Adipocyte (in vitro differentiated cells): Measurements from ENCODE around the gene ETFA.

Experiments
- DNase-seq: peaks from one replicate; pipeline ENCODE4 v3.0.0-alpha.2; 2015; ENCODE audit warnings: low read depth
- H3K27me3 ChIP-seq: replicated peaks from 2 replicates; pipeline ENCODE4 v1.7.0; 2013; ENCODE audit warnings: mild to moderate bottlenecking, low read length, moderate library complexity; ENCODE audit not compliant: control insufficient read depth, insufficient read depth
- H3K36me3 ChIP-seq: 2 replicates; pipeline ENCODE4 v1.7.0; 2013; ENCODE audit warnings: low read length, mild to moderate bottlenecking, moderate library complexity; ENCODE audit not compliant: control insufficient read depth, insufficient read depth, severe bottlenecking
- H3K4me1 ChIP-seq: 2 replicates; pipeline ENCODE4 v1.7.0; 2013; ENCODE audit warnings: mild to moderate bottlenecking, low read length, moderate library complexity; ENCODE audit not compliant: control insufficient read depth, insufficient read depth
- H3K4me3 ChIP-seq: 2 replicates; pipeline ENCODE4 v1.7.0; 2013; ENCODE audit warnings: mild to moderate bottlenecking, low read length, moderate library complexity
- H3K9ac ChIP-seq: 2 replicates; pipeline ENCODE4 v1.7.0; 2013; ENCODE audit warnings: mild to moderate bottlenecking, low read length, moderate library complexity
- H3K9me3 ChIP-seq: 2 replicates; pipeline ENCODE4 v1.7.0; 2013; ENCODE audit warnings: mild to moderate bottlenecking, low read length, moderate library complexity; ENCODE audit not compliant: control insufficient read depth

Gene ETFA

DNA sequence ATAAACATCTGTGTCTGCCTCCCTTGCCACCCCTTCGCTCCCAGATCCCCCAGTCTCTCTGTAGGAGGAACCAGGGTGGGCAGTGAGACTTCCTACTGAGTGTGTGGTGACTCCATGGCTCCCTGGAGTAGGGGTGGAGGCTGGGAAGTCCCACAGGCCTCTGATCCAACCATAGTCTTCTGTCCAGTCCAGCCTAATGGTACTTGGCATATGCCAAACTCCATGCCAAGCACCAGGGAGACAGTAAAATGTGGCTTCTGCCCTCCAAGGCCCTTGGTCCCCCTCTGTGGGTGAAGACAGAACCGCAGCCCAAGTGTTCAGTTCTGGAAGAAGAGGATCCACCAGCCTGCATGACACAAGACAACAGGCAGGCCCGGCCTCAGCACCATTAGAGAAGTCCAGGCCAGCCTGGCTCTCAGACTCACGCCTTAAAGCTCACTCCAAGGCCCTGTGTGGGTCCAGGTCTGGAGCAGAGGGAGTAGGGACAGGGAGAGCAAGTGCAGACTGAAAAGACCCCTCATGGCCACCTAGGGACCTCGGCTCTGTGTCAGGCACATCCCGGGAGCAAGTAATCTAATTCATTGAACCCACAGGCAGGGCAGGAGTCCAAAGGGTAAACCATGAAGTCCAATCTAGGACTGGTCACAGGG is 112.7 kb downstream of the ETFA start:
- no peaks in the 10 kb centered on the region for H3K9me3 ChIP-seq
- no peaks in the 10 kb centered on the region for H3K27me3 ChIP-seq
- peaks cover 2% of the 10 kb centered on the region for H3K36me3 ChIP-seq
- H3K9ac ChIP-seq: no peak overlapping the region
- H3K4me1 ChIP-seq: peaks cover 35% of the 10 kb centered on the region
- H3K4me3 ChIP-seq: no peak overlapping the region
- DNase-seq: no peak

DNA sequence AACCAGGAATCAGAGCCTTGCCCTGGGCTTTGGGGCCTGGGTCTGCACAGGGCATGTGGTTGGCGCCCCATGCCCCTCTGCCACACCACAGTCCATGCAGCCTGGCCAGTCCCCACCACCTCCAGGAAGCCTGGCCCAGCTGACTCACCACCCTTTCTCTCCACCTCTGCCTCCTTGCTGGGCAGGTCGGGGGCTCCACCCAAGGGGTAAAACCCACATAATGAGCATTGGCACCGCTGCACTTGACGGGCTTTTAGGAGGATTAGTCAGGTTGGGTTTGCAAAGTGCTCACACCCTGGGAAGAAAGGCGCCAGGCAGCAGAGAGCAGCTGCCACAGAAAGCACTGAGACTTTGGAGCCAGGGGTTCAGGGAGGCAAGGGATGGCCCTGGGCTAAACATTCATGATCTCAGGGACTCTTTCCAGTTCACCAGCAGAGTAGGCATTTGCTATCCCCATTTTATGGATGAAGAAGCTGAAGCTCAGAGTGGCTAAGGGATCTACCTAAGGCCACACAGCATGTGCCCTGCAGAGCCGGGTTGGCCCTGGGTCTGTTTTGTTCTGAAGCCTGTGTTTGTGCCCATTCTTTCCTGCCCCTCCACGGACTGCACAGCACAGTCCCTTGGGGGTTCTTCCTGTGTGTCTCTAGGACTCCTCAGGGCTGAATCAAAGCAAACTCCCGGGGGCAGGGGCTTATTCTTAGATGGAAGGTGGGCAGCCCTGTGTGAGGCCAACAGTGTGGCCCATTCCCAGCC is 113.4 kb downstream of the ETFA start:
- peaks cover 3% of the 10 kb centered on the region for H3K27me3 ChIP-seq
- H3K4me1 ChIP-seq: peaks cover 35% of the 10 kb centered on the region
- DNase-seq: no peak
- H3K9me3 ChIP-seq: no peaks in the 10 kb centered on the region
- no peaks in the 10 kb centered on the region for H3K36me3 ChIP-seq
- no peak overlapping the region for H3K4me3 ChIP-seq
- H3K9ac ChIP-seq: no peak overlapping the region

DNA sequence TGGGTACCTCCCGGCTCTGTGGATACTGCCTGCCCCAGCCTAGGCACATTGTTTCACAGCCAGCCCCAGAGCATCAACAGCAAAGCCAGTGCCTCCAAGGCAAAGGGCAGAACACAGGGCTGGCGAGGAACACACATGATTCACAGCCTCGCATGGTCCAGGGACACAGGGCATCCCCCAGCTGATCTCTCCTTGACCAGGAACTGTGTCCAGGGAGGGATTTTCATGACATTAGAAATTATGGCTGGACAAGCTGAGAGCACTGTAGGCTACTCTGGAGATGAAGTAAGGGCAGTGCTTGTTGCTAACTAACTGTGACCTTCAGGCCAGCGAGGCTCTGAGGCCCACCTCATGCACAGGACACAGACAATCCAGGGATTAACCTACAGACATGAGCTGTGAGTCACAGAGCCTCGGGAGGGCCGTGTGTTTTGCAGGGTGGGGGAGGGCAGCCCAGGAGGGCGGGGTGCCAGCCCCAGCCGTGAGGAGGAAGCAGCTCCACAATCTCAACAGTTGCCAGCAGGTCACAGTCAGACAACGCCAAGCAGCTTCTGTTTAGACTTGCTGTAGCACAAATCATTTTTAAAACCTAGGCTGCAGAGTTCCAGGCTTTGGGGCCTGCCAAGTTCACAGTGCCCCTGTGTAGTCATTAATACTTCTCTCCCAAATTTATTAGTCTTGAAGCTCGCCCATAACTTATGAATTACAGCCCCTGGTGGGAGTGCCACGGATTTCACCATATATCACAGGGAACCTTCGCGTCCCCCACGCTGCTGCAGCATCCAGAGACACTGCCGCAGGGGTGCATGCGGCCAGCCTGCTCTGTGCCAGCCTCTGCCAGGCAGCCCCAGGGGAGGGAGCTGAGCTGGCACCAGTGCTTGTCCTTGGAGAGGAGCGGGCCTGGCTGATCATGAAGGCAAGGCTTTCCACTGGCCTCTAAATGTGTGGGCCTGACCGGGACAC is 114.7 kb downstream of the ETFA start:
- Histone ChIP-seq H3K9ac (no peak overlapping the region), H3K27me3 (peaks cover 12% of the 10 kb centered on the region), H3K36me3 (no peaks in the 10 kb centered on the region), H3K4me3 (no peak overlapping the region), H3K4me1 (peaks cover 35% of the 10 kb centered on the region), H3K9me3 (no peaks in the 10 kb centered on the region)
- DNase-seq: peak; percentile 67

DNA sequence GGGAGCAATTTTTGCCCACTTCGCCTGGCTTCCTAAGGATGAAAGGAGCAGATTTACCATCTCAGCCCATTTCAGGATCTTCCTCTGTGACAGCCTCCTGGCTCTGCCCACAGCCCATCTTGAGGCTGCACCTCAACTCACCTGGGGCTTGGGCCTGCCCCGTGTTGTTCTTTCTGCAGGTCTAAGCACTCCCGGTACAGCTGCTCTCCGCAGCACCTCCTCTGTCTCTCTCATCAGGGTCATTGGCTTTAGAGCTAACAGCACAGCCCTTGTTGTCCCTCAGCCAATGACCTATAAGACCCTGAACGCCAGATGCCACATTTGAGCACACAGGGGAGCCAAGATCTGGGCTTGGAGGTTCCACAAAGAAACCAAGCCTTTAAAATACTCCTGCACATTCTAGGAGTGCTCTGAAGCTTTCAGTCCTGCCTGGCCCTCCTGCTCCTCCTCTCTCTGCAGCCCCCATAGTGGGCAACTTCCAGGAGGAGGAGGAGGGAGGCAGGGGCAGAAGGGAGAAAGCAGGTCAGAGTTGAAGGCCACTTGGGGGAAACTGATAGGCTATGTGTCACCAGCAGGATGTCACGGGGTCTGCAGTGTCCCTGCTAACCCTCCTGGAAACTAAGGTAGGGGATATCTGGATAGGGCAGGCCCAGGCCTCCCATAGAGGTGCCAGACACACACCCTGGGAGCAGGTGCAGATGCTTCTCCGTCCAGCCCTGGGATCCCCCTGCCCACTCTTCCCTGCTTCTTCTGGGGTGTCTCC is 115.6 kb downstream of the ETFA start:
- Histone ChIP-seq H3K36me3 (no peaks in the 10 kb centered on the region), H3K9ac (no peak overlapping the region), H3K4me1 (peaks cover 38% of the 10 kb centered on the region), H3K9me3 (no peaks in the 10 kb centered on the region), H3K27me3 (peaks cover 12% of the 10 kb centered on the region), H3K4me3 (no peak overlapping the region)
- no peak for DNase-seq

DNA sequence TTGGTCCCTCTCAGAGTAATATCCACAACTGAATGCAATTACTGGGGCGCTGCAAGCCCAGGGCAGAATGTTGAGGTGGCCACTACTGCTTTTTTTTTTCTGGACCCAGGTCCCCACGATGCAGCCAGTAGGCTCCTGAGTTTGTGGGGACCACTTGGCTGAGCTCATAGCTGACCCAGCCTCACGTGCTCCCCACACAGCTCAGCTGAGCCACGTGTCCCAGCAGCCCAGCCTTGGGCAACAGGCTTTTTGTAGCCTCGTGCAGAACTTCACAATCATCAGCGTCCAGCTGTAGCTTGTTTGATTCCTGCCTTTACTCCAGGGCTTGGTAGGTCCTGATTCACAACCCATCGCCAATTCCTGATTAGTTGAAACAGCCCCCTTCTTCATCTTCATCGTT is 117.3 kb downstream of the ETFA start:
- Histone ChIP-seq H3K9ac (no peak overlapping the region), H3K36me3 (no peaks in the 10 kb centered on the region), H3K4me3 (no peak overlapping the region), H3K9me3 (no peaks in the 10 kb centered on the region), H3K27me3 (peaks cover 12% of the 10 kb centered on the region), H3K4me1 (peaks cover 33% of the 10 kb centered on the region)
- no peak for DNase-seq

DNA sequence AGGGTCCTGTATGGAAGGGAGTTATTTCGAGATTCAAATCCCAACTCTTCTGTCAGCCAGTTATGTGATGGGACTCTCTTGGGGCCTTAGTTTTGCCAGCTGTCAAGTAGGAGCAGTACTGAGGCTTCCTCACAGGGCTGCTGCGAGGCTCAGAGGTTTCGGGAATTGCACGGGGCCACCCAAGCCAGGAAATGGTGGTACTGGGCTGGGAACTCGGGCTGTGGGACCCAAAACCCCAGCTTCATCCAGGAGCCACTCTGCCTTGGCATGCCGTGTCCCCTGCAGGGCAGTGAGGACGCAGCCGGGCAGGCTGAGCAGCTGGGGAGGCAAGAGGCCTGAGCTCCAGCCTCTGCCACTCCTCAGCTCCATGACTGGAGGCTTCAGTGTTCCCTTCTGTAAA is 118.6 kb downstream of the ETFA start:
- Histone ChIP-seq H3K4me1 (peaks cover 22% of the 10 kb centered on the region), H3K27me3 (peaks cover 12% of the 10 kb centered on the region), H3K36me3 (no peaks in the 10 kb centered on the region)

DNA sequence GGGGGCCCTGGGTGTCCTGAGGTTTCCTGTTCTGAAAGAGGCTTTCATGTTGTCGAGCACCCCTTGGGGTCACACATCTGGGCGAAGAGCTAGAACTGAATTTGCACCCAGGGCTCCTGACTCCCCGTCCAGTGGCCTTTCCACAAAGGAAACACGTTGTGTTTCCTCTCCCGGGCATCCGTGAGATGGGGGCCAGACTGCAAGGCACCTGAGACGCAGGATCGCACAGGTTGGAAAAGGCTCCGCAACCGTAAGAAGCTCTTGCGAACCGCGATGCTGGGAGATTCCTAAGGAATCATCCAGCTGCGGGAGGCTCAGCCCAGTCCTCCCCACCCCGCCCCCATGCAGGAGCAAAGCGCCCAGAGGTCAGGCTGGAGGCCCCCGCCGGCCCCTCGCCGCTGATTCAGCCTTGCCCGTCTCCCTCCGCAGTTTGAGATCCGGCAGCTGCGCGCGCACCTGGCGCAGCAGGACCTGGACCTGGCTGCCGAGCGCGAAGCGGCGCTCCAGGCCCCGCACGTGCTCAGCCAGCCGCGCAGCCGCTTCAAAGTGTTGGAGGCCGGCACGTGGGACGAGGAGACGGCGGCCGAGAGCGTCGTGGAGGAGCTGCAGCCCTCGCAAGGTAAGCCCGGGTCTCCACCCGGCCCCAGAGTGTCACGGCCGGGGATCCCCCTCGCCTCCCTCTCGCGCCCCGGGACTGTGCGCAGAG is 119.6 kb downstream of the ETFA start:
- no peak overlapping the region for H3K9ac ChIP-seq
- H3K9me3 ChIP-seq: no peaks in the 10 kb centered on the region
- peaks cover 12% of the 10 kb centered on the region for H3K27me3 ChIP-seq
- H3K36me3 ChIP-seq: no peaks in the 10 kb centered on the region
- peaks cover 14% of the 10 kb centered on the region for H3K4me1 ChIP-seq
- no peak overlapping the region for H3K4me3 ChIP-seq
- DNase-seq: no peak

More for the DNA sequence above, 118.6 kb downstream of the ETFA start:
- Histone ChIP-seq H3K9ac (no peak overlapping the region), H3K4me3 (no peak overlapping the region), H3K9me3 (no peaks in the 10 kb centered on the region)
- DNase-seq: no peak

DNA sequence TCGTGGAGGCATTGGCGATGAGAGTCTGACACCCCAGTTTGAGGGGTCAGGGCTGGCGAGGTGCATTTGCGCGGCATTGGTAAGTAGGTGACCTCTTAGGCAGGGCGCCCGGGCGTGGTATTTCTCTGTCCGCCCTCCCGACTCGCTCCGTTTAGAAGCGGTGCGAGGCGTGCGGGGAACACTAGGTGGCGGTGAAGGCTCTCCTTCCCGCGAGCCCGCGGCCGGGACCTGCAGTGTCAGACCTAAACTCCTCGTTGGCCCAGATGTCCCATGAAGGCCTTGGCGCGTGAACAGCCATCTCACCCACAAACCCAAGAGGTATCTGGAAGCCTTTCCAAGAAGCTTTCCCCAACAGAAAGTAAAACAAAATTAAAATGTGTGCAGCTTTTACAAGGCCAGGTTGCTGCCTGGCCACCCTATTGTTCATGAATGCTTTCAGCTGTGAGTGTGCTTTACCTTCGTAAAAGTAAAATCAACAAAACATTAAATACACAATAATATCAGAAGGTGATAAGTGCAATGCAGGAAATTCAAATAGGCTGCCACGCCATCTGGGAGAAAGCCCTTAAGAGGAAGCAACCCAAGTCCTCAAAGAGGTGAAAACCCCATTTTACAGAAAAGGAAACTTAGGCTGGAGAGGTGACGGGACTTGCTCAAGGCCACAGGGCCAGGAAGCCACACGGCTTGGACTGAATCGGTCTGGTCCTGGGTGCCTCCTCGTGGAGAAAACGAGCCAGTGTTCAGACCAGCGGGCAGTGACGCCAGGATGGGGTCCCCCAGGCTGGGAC is 120.3 kb downstream of the ETFA start:
- Histone ChIP-seq H3K9ac (no peak overlapping the region), H3K4me1 (peaks cover 14% of the 10 kb centered on the region), H3K4me3 (no peak overlapping the region), H3K36me3 (no peaks in the 10 kb centered on the region), H3K9me3 (no peaks in the 10 kb centered on the region), H3K27me3 (peaks cover 12% of the 10 kb centered on the region)
- peak; percentile 91 for DNase-seq

DNA sequence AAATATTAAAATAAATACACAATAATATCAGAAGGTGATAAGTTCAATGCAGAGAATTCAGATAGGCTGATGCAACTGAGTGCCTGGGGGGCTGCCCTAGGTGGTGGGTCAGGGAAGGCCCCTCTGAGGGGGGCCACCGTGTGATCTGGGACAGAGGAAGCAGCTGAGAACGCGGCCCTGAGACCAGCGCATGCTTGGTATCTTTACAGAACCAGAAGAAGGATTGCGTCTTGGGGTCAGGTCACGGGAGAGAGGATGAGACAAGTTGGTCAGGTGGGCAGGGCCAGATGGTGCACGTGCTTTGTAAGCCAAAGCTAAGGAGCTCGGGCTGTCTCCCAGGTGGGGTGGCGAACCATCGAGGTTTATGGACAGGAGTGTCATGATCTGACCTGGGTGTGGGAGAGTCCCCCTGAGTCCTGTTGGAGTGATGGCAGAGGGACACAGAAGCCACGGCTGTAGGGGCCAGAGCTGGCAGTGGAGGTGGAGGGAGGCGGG is 121.2 kb downstream of the ETFA start:
- Histone ChIP-seq H3K36me3 (no peaks in the 10 kb centered on the region), H3K9me3 (no peaks in the 10 kb centered on the region), H3K4me3 (no peak overlapping the region), H3K27me3 (peaks cover 12% of the 10 kb centered on the region), H3K9ac (no peak overlapping the region), H3K4me1 (peaks cover 20% of the 10 kb centered on the region)
- DNase-seq: no peak

DNA sequence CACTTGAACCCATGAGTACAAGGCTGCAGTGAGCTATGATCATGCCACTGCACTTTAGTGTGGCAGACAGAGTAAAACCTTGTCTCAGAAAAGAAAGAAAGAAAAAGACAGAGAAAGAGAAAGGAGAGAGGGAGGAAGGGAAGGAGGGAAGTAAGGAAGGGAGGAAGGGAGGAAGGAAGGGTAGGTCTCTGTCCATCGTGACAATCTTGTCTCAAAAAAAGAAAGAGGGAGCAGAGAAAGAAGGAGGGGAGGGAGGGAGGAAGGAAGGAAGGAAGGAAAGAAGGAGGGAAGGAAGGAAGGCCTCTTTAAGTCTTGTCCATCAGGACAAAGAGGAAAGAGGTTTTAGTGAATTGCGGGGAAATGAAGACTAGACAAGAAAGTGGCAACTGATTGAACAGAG is 122.2 kb downstream of the ETFA start:
- H3K36me3 ChIP-seq: no peaks in the 10 kb centered on the region
- DNase-seq: no peak
- peaks cover 20% of the 10 kb centered on the region for H3K4me1 ChIP-seq
- peaks cover 12% of the 10 kb centered on the region for H3K27me3 ChIP-seq
- H3K9me3 ChIP-seq: no peaks in the 10 kb centered on the region
- no peak overlapping the region for H3K9ac ChIP-seq
- H3K4me3 ChIP-seq: no peak overlapping the region
